Muscle of leg (tissue), 11 donors: ENCODE measurements around the gene SLC47A1. TPM values are rescaled to one million over a fixed set of nuclear protein-coding genes. Genes with fewer than 3 reads are reported as not detected.
A peak's percentile ranks its signal among the peaks of the same experiment; 100 is the strongest.
"Not testable (repeated sequence)": the region's sequence is repeated elsewhere in the genome, so short reads cannot be mapped to it uniquely, and the experiment has no call there.

Source experiments
- DNase-seq: peaks from one replicate; pipeline ENCODE4 v3.0.0; 2013
- H3K27ac ChIP-seq: one replicate; pipeline ENCODE4 v1.5.1; 2013; ENCODE audit warnings: mild to moderate bottlenecking, low read length, control low read depth
- H3K27me3 ChIP-seq: one replicate; pipeline ENCODE4 v1.6.1; 2013; ENCODE audit warnings: low read length; ENCODE audit not compliant: control insufficient read depth, insufficient read depth
- H3K36me3 ChIP-seq: one replicate; pipeline ENCODE4 v1.6.1; 2013; ENCODE audit warnings: low read length; ENCODE audit not compliant: control insufficient read depth, insufficient read depth
- H3K4me1 ChIP-seq: one replicate; pipeline ENCODE4 v1.6.1; 2013; ENCODE audit warnings: low read length; ENCODE audit not compliant: control insufficient read depth, insufficient read depth
- H3K4me3 ChIP-seq: one replicate; pipeline ENCODE4 v1.5.1; 2013; ENCODE audit warnings: low read length, control low read depth
- H3K9me3 ChIP-seq: replicated peaks from 2 replicates; pipeline ENCODE4 v1.6.1; 2013; ENCODE audit warnings: low read depth, low read length; ENCODE audit not compliant: control insufficient read depth
- WGBS: methylation state at CpG from one replicate; pipeline ENCODE4 v1.1.5; 2013; ENCODE audit warnings: missing lambda C conversion rate; ENCODE audit not compliant: insufficient coverage; 5-methylcytosine and 5-hydroxymethylcytosine counted together
- polyA plus RNA-seq, 8 donors: library from polyadenylated mRNA; unstranded; fragments of 120-200 nt; gene quantifications; one replicate each; pipeline versions ENCODE4 v1.2.1 to v1.2.3, GENCODE V29; 2013; ENCODE audit warnings: inconsistent platforms in 1 of 8, low replicate concordance in 1 of 8; ENCODE audit not compliant: insufficient read length in 8 of 8, insufficient read depth in 1 of 8
- total RNA-seq: library from RNA; stranded (reverse); fragments of 120-200 nt; gene quantifications from one replicate; pipeline ENCODE4 v1.2.4, GENCODE V29; 2013

SLC47A1 gene
- total and polyA plus RNA-seq, 9 donors: 0.71 to 1.3 (median 1.1) TPM

DNA sequence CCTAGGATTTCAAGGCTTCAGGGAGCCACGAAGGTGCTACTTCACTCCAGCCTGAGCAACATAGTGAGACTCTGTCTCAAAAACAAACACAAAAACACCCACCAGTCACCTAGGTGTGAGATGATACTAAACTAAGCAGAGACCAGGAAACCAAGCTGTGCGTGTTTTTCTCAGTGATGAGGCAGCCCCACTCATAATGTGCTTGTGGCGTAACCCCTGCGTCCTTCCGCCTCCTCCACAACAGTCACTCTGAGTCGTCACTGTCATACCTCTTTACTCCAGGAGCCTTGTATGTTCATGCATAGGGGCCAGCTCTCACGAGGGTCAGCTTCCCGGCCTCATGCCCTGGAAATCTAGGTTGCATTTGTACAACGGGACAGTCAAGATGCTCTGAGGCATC is 31.1 kb upstream of the SLC47A1 start:
- WGBS: 82% methylated on average over 6 of the region's 9 CpGs
- Histone ChIP-seq H3K4me1 (no peaks in the 10 kb centered on the region), H3K9me3 (no peaks in the 10 kb centered on the region), H3K27ac (no peak overlapping the region), H3K36me3 (no peaks in the 10 kb centered on the region), H3K27me3 (no peaks in the 10 kb centered on the region), H3K4me3 (no peak overlapping the region)
- no peak for DNase-seq

DNA sequence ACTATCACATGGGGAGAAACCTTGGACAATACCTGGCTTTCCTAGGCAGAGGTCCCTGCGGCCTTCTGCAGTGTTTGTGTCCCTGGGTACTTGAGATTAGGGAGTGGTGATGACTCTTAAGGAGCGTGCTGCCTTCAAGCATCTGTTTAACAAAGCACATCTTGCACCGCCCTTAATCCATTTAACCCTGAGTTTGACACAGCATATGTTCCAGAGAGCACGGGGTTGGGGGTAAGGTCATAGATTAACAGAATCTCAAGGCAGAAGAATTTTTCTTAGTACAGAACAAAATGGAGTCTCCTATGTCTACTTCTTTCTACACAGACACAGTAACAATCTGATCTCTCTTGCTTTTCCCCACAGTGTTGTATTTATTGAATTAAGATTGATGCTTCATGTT is 28.1 kb upstream of the SLC47A1 start:
- not testable (repeated sequence) for H3K4me3 ChIP-seq, H3K4me1 ChIP-seq, H3K27me3 ChIP-seq, H3K27ac ChIP-seq, DNase-seq, H3K36me3 ChIP-seq, H3K9me3 ChIP-seq
- WGBS: no CpG with 5 or more reads among the region's 4 CpGs

DNA sequence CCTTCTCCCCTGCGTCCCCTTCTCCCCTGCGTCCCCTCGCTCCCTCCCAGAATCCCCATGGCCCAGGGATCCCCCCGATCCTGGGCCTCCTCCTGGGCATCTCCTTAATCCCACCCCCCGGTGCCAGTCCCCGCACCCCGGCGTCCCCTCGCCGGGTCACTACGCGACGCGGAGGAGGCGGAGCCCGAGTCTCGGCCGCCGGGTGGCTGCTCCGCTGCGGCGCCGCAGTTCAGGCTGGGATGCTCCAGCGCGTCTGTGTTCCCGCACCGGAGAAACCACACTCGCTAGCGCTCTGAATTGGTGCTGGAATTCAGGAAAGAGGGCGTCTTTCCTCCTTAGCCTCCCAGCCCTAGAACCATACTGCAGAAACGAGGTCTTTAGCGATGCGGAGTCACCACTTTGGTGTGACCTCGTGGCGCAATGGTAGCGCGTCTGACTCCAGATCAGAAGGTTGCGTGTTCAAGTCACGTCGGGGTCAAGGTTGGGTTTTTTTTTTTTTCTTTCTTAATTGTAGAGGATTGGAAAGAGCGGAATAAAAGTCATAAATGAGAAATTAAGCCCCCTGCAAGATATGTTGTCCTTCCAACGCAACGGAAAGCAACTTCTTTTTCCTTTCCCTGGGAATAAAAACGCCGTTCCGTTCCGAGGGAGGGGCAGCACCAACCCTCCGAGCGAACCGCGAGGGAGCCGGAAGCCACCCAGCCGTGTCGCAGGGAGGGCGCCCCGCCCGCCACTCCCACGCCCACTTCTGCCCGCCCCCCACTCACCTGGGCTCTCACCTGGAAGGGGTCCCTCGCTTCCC is 25.7 kb upstream of the SLC47A1 start:
- DNase-seq: peak; percentile 98
- Histone ChIP-seq H3K9me3 (no peaks in the 10 kb centered on the region), H3K4me3 (peak overlapping the region; percentile 73), H3K4me1 (peaks cover 3% of the 10 kb centered on the region), H3K27ac (peak overlapping the region; percentile 94), H3K27me3 (no peaks in the 10 kb centered on the region), H3K36me3 (no peaks in the 10 kb centered on the region)
- WGBS: 1% methylated on average over 47 of the region's 60 CpGs

DNA sequence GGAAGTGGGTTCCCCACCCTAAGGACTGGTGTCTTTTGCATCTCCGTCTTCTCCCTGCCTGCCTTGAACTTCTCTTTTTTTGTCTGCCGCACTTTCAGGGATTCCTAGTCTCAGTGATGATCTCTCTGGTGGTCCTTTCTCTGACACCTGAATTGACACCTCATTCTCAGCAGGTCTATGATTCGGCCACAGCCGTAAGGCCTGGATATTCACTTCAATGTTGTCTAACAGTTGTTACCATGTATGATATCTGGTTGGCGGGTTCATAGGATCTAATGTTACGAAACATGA is 25.1 kb upstream of the SLC47A1 start:
- peak; percentile 30 for DNase-seq
- no peaks in the 10 kb centered on the region for H3K9me3 ChIP-seq
- H3K27ac ChIP-seq: peak overlapping the region; percentile 94
- 0% methylated on average over 2 of the region's 6 CpGs for WGBS
- peak overlapping the region; percentile 73 for H3K4me3 ChIP-seq
- no peaks in the 10 kb centered on the region for H3K36me3 ChIP-seq
- no peaks in the 10 kb centered on the region for H3K27me3 ChIP-seq
- peaks cover 3% of the 10 kb centered on the region for H3K4me1 ChIP-seq

DNA sequence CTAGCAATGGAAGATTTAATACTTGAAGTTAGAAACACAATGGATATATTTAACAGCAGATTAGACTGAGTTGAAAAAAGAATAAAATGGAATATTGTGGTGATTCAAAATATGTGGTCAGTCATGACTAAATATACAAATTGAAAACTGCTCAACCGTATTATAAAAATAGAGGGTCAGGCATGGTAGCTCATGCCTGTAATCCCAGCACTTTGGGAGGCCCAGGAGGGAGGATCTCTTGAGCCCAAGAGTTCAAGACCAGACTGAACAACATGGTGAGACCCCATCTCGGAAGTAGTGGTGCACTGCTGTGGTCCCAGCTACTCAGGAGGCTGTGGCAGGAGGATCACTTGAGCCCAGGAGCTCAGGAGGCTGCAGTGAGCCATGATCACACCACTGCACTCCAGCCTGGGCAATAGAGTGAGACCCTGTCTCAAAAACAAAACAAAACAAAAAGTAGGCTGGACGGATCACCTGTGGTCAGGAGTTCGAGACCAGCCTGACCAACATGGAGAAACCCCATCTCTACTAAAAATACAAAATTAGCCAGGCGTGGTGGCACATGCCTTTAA is 24.3 kb upstream of the SLC47A1 start:
- DNase-seq, H3K9me3 ChIP-seq, H3K27ac ChIP-seq, H3K36me3 ChIP-seq, H3K4me1 ChIP-seq, H3K27me3 ChIP-seq, H3K4me3 ChIP-seq: not testable (repeated sequence)
- WGBS: 94% methylated on average over 3 of the region's 5 CpGs

DNA sequence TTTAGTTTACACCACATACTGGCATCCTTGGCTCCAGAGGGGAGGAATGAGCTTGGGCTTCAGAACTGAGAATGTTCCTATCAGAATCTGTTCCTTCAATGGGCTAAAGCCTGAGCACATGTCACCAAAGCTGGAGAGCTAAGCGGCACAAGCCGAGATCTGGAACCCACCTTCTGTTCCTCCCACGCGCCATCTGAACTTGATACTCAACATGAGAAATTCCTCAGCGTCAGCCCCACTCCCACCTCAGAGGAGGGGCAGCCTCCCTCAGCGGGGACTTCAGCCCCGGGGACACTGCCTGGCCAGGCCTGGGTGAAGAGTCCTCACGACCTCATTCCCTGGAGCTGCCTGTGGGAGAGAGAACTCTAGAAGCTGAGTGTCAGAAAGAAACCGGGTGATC is 22.8 kb upstream of the SLC47A1 start:
- Histone ChIP-seq H3K27ac (no peak overlapping the region), H3K27me3 (no peaks in the 10 kb centered on the region)

DNA sequence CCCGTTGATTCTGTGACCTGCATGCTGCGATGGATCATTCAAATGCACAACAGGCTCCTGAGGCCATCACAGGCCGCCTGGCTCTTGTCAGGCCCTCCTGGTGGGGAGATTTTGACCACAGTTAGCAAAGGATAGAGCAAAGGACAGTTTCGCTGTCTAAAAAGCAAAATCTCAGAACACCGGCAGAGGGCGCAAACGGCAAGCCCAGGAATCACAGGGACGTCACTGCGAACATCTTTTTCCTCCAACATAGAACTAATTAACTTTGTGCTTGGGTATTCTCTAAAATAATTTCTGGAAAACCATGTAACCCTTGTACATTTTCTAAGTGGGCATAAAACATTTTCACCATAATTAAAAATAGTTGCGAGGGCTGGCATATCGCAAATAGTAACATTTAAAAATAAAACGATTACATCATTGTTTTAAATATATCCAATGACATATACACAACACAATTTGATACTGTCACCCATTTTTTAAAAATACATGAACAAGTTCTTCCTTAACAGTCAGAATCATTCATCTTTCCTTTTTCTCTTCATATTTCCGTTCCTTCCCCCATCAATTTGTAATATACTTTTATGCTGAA is 19.7 kb upstream of the SLC47A1 start:
- WGBS: 0% methylated on average over 1 of the region's 13 CpGs
- DNase-seq: peak; percentile 84
- peaks cover 3% of the 10 kb centered on the region for H3K4me1 ChIP-seq
- H3K4me3 ChIP-seq: no peak overlapping the region
- H3K9me3 ChIP-seq: no peaks in the 10 kb centered on the region
- no peaks in the 10 kb centered on the region for H3K27me3 ChIP-seq
- H3K36me3 ChIP-seq: no peaks in the 10 kb centered on the region
- no peak overlapping the region for H3K27ac ChIP-seq

More for the DNA sequence above, 22.8 kb upstream of the SLC47A1 start:
- peaks cover 3% of the 10 kb centered on the region for H3K4me1 ChIP-seq
- H3K4me3 ChIP-seq: no peak overlapping the region
- no peak for DNase-seq
- 38% methylated on average over 4 of the region's 9 CpGs for WGBS
- no peaks in the 10 kb centered on the region for H3K9me3 ChIP-seq
- no peaks in the 10 kb centered on the region for H3K36me3 ChIP-seq

DNA sequence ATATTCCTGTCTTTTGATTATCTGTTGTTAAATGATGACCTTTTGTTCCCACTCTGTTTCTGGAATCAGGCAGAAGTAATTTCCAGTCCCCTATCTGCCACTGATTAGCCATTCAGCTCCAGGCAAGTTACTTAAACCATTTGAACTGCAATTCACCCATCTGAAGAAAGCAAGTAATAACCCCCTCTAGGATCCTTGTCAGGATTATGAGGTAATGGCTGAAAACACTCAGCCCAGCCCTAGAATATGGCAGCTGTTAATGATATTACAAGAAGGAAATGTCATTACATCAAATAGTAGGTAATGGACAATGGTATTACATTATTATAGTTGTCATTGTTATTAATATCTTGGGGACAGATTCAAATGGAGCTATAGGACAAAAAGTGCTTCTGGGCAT is 16.0 kb upstream of the SLC47A1 start:
- H3K27me3 ChIP-seq: no peaks in the 10 kb centered on the region
- H3K4me1 ChIP-seq: no peaks in the 10 kb centered on the region
- no peak for DNase-seq
- H3K9me3 ChIP-seq: no peaks in the 10 kb centered on the region
- no peak overlapping the region for H3K4me3 ChIP-seq
- H3K36me3 ChIP-seq: no peaks in the 10 kb centered on the region
- no peak overlapping the region for H3K27ac ChIP-seq

DNA sequence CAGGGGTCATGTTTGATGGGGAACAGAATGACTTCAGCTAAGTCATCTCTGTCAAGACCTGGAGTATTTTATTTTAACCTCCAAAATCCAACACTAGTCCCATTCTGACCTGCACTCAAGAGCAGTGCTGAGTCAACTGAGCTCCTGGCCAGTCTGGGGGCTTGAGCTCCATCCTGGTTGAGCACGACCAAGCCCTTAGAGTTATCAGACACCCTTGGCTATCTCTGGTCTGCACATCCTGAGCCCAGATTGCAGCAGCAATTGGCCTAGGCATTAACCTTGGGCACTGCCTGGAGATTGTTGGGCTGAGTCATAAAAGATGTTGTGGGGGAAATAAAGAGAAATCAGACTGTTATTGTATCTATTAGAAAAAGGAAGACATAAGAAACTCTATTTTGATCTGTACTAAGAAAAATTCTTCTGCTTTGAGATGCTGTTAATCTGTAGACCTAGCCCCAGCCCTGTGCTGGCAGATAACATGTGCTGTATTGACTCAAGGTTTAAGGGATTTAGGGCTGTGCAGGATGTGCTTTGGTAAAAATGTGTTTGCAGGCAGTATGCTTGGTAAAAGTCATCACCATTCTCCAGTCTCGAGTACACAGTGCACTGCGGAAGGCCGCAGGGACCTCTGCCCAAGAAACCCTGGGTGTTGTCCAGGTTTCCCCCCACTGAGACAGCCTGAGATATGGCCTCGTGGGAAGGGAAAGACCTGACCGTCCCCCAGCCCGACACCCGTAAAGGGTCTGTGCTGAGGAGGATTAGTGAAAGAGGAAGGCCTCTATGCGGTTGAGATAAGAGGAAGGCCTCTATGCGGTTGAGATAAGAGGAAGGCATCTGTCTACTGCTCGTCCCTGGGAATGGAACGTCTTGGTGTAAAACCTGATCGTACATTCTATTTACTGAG is 14.0 kb upstream of the SLC47A1 start:
- not testable (repeated sequence) for H3K27ac ChIP-seq, DNase-seq, H3K4me1 ChIP-seq, H3K36me3 ChIP-seq, H3K9me3 ChIP-seq, H3K27me3 ChIP-seq, H3K4me3 ChIP-seq
- 38% methylated on average over 5 of the region's 13 CpGs for WGBS

DNA sequence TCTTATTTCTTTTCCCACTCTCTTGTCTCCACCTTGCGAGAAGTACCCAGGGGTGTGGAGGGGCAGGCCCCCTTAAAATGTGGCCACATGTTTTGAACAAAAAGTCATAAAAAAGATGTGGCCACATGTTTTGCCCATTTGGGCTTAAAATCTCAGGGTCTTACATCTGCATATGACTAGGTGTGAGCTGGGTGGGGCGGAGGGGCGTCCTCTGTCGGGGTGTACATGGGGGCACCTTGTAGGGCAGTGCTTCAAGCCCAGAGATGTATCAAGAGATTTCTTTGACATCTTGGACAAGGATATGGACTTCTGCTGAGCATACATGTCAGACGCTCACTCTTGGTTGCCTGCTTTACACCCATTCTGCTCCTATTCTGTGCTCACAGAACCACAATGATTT is 13.0 kb upstream of the SLC47A1 start:
- Histone ChIP-seq H3K27me3 (no peaks in the 10 kb centered on the region), H3K4me1 (no peaks in the 10 kb centered on the region), H3K9me3 (no peaks in the 10 kb centered on the region), H3K36me3 (no peaks in the 10 kb centered on the region), H3K4me3 (no peak overlapping the region), H3K27ac (no peak overlapping the region)
- 67% methylated on average over 3 of the region's 5 CpGs for whole genome bisulfite sequencing
- no peak for DNase-seq
